GM19468 (cell line): ENCODE data around the gene TBX18.

Experiments
- ATAC-seq: cut with Tn5 transposase; IDR thresholded peaks from one replicate; pipeline ENCODE4 v1.9.1; 2021; ENCODE audit warnings: mild to moderate bottlenecking, moderate library complexity, moderate number of reproducible peaks; ENCODE audit not compliant: unreplicated experiment; ENCODE audit errors: extremely low read depth

The TBX18 gene

DNA sequence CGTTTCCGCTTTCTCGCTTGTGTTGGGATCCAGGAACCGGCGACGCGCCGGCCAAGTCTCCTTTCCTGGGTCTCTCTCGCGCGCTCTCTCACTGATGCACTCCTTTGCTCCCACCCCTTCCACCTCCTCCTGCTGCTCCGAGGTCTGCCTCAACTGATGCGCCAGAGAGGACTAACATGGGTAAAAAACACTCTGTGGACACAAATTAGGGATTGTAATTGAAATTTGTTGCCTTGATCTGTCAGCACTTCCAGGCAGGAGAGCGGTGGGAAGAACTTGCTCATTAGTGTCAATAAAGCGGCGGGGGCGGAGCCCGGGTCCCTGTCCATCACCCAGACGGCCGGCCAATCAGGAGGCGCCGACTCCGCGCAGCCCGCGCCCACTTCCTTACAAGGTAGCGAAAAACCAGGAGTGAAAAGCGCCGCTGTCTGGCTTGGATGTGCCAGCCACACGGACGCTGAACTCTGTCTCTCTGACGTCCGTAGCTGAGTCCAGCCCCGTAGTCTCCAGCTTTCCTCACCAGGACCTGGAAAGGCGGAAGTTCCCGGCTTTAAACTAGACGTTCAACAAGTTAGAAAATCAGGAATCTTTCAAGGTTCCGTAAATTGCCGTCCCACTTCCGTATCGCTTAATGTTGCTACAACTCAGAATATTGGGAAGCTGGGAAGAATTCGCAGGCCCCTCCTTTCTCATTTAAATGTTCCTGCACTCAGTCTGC lies at the start of gene TBX18:
TBX18 (minus strand) TSS at position 267 of the 718 bp plus-strand sequence. CDS start 417 bp downstream, outside the sequence.
- ATAC-seq: no peak

GRCh38 chr6:84811351-84811750 lies 47.0 kb upstream of the TBX18 start:
- ATAC-seq: no peak

DNA sequence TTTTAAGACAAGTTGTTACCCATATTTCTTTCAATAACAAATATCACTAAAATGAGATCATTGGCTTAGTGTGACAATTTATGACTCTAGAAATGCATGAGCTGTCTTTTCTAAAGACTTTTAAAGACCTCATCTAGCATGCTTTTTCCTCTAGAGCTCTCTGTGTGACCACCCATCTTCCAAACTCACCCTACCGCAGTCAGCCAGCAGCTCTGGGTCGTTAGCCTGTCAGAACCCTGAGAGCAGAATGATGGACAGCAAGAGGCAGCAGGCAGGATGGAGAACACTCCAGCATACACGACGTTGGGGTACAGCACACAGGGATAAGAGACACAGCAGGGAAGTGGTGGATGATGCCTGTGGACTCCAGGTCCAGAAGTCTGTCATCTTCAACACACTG lies 45.1 kb upstream of the TBX18 start:
- no peak for ATAC-seq

- no peak for ATAC-seq
Measured at GRCh38 chr6:84808491-84809061, 44.2 kb upstream of the TBX18 start.

DNA sequence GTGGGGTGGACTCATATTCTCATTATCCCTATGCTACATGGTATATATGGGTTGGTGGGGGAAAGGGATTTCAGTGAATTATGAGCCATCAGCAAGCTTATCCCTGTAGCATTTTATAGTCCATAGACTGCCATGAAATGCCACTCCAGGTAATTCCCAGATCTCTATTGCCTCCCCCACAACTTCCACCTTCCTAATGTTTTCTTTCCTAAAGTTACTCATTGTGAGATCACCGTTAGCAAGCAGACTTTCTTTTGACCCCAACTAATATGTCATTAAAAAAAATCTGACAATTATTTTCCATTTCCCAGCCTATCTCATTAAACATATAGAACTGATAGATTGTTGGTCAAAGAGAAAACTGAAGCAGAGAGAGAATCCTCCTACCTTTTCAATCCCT lies 40.7 kb upstream of the TBX18 start:
- no peak for ATAC-seq

- no peak for ATAC-seq
Measured at GRCh38 chr6:84804720-84805119, 40.3 kb upstream of the TBX18 start.

DNA sequence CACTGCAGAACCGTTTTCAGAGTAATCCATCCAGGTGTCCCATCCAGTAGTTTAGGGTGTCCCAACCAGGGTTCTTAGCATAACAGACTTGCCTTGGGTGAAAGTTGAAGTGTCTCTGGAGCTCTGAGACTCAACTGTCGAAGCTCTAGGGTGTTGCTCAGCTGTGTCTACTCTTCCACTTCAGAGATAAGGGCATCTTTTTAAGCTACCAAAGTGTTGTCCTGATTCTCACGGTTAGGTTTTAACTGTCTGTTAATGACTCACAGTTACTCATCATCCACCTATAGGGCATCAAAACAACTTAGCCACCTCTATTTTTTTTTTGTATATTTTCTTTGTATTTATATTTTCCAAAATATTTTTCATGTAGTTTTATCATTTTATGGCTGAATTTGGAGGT lies 36.9 kb upstream of the TBX18 start:
- ATAC-seq: no peak

DNA sequence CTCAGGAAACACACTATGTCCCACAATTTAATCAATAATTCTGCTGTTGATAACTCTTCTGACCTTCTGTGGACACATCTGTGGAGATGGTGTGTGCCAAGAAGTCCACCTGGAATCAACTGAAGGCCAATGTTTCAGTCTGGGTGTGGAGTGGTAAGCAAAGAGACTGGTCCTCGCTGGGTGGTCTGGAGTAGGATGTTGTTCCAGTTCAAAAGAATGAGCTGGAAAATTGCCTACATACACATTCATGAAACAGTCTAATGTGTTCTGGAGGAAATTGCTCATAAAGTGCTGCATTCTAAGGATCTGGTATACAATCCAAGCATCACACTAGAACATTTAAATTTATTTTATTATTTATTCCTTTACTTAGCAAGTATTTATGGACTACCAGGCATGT lies 33.9 kb upstream of the TBX18 start:
- no peak for ATAC-seq

DNA sequence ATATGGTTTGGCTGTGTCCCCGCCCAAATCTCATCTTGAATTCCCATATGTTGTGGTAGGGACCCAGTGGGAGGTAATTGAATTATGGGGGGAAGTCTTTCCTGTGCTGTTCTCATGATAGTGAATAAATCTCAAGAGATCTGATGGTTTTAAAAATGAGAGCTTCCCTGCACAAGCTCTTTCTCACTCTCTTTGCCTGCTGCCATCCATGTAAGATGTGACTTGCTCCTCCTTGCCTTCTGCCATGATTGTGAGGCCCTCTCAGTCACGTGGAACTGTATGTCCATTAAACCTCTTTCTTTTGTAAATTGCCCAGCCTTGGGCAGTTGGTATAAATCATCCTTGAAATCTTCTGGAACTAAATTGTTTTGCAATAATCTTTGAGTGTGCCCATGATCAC lies 31.9 kb upstream of the TBX18 start:
- no peak for ATAC-seq

- ATAC-seq: no peak
Measured at GRCh38 chr6:84791927-84792326, 27.5 kb upstream of the TBX18 start.

GRCh38 chr6:84791233-84791632 lies 26.8 kb upstream of the TBX18 start:
- no peak for ATAC-seq

- ATAC-seq: no peak
Measured at GRCh38 chr6:84789170-84789569, 24.8 kb upstream of the TBX18 start.

GRCh38 chr6:84788689-84789088 lies 24.3 kb upstream of the TBX18 start:
- ATAC-seq: no peak

DNA sequence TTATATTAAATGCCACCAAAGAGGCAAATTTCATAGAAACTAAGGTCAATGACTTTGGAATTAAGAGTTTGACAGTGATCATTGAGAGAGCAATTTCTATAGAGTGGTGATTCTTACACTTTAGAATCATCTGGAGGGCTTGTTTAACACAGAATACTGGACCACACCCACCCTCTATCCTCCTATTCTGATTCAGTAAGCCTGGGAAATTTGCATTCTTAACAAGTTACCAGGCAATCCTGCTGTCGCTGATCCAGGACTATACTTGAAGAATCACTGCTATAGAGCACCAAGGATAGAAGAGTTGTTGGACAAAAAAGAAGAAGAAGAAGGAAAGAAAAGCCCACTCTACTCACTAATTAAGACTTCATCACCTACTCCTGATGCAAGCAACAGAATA lies 21.3 kb upstream of the TBX18 start:
- no peak for ATAC-seq

- ATAC-seq: no peak
Measured at GRCh38 chr6:84779917-84780316, 15.5 kb upstream of the TBX18 start.

- ATAC-seq: no peak
Measured at GRCh38 chr6:84779380-84779779, 15.0 kb upstream of the TBX18 start.

DNA sequence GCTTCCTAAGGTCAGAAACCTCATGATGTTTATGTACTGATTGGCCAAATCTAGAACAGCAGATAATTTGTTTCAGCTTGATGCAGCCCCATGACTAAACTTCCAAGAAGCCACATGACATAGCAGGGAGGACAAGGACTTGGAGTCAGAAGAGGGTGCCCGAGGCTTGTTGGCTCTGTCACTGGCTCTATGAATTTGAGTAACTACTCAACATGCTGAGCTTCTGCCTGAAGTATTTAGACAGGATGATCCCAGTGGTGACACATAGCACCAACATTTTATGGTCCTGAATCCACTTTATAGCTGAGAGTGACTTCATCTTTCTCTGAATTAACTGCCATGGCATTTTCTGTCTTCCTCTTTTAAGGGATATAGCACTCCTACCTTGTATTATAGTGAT lies 13.5 kb upstream of the TBX18 start:
- ATAC-seq: no peak

DNA sequence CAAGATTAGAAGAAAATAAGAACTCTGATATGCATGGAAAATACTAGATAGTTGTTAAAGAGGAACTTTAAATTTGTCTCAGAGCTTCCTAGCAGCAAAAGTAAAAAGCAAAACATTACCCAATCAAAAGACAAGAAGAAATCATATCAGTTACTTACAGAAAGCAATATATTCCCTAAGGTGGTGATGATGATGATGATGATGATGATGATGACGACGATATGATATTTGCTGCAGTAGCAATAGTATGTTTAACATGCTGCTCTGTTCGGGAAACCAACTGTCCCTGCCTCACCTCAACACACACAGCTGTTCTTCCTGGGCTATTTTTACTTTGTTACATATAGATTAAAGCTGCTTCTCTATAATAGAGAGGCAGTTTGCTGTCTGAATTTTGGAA lies 12.0 kb upstream of the TBX18 start:
- no peak for ATAC-seq

DNA sequence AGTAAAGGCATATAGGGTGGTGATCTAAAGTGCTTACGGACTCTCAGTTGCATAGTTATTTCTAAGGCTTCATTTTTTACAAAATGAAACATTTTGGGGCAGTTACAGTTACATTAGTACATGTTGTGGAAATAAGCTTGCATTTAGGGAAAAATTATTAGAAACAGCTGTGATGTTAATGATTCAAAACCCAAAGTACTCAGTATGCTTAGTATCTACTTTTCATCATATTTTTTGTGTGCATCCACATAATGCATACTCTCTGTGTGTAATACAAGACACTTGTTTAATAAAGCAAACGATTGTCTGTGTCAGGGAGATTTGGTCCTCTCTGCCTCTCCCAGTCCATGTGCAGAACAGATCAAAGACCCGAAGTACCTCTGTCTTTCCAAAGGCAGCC lies 11.4 kb upstream of the TBX18 start:
- ATAC-seq: no peak

DNA sequence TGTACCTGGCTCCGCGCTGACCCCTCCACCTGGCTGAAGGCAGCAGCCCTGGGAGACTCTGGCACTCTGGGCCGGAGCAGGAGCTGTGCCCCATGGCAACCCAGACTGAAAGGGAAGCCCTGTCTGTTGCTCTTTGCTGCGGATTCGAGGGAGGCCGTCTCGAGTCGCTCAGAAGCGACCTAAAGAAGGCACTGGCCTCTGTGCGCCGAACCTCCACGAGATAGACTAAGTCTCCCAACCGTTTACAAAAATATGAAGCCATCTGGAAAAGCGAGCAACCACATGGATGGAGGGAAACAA lies 10.5 kb upstream of the TBX18 start:
- no peak for ATAC-seq

GRCh38 chr6:84774157-84774984 lies 10.0 kb upstream of the TBX18 start:
- no peak for ATAC-seq
